Fibroblast of pulmonary artery (primary cell): ENCODE measurements around the gene THAP10.

Experiments used
- DNase-seq: peaks from one replicate; pipeline ENCODE4 v3.0.0-alpha.2; 2010; ENCODE audit warnings: low read depth
- H3K4me3 ChIP-seq: replicated peaks from 2 replicates; pipeline ENCODE4 v1.5.1; 2011; ENCODE audit warnings: low read depth, mild to moderate bottlenecking, control low read depth, low read length, moderate library complexity
- TF ChIP-seq, protein P1 (sequence below): IDR thresholded peaks from 2 replicates; pipeline ENCODE4 v1.5.1; 2011; ENCODE audit warnings: mild to moderate bottlenecking, control low read depth, low read length, inconsistent platforms; ENCODE audit errors: missing control alignments

The THAP10 gene

DNA sequence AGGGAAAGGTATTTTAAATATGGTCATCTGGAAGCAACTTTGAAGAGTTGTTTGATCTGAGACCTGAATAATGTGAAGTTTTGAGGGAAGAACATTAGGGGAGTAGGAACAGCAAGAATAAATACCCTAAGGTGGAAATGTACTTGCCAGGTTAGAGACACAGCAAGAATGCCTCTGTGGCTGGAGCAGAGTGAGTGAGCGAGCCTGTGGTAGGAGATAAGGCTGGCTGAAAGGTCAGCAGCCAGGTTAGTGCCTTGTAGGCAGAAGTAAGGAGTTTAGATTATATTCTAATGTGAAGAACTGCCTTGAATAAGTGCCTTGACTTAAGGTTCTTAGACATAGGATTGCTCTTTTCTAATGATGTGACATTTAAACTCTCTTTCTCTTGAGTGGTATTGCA is 18.7 kb upstream of the THAP10 start:
- H3K4me3 ChIP-seq: no peak overlapping the region
- no peak for DNase-seq
- TF ChIP-seq, protein P1, sequence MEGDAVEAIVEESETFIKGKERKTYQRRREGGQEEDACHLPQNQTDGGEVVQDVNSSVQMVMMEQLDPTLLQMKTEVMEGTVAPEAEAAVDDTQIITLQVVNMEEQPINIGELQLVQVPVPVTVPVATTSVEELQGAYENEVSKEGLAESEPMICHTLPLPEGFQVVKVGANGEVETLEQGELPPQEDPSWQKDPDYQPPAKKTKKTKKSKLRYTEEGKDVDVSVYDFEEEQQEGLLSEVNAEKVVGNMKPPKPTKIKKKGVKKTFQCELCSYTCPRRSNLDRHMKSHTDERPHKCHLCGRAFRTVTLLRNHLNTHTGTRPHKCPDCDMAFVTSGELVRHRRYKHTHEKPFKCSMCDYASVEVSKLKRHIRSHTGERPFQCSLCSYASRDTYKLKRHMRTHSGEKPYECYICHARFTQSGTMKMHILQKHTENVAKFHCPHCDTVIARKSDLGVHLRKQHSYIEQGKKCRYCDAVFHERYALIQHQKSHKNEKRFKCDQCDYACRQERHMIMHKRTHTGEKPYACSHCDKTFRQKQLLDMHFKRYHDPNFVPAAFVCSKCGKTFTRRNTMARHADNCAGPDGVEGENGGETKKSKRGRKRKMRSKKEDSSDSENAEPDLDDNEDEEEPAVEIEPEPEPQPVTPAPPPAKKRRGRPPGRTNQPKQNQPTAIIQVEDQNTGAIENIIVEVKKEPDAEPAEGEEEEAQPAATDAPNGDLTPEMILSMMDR: no peak

DNA sequence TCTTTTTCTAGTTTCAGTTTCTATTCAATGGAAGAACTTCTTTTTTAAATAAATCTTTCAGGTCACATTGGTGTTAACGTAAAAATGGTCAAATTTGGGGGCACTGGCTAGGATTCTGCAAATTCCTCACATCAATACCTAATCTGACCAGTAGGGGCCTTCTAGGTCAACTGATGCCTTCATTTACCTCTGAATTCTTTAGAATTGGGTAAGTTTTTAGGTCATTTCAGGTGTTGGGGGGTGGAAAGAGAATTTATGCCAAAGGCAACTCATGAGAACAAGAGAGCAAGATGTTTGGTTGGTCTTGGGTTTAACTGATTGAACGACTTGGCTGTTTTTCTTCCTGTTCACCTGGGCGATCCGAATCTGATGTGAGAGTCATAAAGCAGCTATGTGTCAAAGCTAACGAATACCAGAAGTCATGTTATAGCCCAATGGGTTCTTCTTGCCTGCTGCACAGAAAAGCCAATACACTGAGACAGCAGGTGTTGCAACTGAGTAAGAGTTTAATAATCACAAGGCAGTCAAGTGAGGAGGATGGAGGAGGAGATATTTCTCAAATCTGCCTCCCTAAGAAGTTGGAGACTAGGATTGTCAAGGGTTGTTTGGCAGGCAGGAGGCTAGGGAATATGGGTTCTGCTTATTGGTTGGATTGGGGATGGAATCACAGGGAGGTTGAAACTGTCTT is 15.7 kb upstream of the THAP10 start:
- no peak for DNase-seq
- TF ChIP-seq, protein P1: peak; percentile 21

DNA sequence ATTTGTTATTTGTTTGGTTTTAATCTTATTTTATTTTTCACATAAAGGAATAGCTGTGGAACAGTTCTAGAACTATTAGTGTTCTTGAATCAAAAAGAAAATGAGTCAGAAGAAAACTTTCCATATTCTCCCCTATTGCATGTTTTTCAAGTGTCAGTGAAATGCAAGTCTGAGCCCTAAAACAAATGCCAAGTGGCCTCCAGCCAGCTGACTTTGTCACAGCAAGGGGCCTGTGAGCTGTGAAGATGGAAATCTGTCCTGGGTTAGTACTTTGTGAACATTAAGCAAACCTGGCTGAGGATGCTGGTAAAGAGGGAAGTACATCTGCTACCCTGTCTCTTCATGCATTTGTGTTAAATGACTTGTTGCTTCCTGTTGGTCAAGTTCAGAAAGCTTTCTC is 14.6 kb upstream of the THAP10 start:
- H3K4me3 ChIP-seq: no peak overlapping the region
- TF ChIP-seq, protein P1: no peak
- peak; percentile 58 for DNase-seq

More for the DNA sequence above, 15.7 kb upstream of the THAP10 start:
- no peak overlapping the region for H3K4me3 ChIP-seq

DNA sequence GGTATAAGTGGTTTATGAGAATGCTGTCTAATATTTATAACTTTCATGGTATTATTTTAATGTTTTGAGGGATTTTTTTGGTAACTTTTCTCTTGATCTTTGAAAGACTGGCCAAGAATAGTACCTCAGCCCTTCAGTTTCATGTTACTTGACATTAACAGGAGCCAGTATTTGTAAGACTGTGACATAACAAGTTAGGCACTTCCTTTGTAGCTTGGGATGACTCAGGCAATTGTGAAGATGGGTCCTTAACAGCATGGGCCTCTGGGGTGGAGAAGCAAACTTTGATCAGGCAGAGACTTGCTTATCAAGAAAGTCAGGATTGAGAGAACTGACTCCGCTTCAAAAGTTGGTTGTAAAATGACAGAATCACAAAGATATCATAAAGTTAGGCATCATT is 9.9 kb upstream of the THAP10 start:
- DNase-seq: peak; percentile 88
- H3K4me3 ChIP-seq: no peak overlapping the region
- TF ChIP-seq, protein P1: no peak

DNA sequence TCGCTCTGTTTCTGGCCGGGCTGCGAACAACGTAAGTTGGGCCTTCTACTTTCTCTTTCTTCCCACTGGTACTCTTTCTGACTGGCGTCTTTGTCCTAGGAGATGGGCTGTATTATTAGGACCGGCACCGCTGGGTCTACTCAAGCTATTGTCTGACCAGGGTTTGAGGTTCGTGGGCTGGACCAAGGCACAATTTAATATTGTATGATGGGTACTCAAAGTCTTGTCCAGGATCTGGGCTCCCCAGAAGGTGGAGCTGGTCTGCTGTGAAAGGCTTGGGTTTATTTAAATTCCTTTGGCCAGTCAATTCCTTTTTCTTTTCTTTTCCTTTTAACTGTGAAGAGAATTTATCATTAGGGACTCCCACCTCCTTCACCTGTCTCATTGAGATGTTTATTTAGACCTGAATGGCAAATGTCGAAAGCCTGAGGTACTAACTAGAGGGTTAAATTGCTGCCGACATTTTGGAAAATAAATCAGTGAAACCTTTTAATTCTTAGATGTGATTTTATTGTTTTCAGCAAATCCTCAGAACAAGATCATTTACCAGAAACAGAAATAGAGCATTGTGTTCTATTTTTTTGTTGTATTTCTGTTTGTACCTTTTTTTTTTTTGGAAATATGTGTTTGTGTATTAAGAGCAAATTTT is 803 bp upstream of the THAP10 start:
- peak; percentile 84 for DNase-seq
- H3K4me3 ChIP-seq: peak overlapping the region; percentile 66
- TF ChIP-seq, protein P1: peak; percentile 74

DNA sequence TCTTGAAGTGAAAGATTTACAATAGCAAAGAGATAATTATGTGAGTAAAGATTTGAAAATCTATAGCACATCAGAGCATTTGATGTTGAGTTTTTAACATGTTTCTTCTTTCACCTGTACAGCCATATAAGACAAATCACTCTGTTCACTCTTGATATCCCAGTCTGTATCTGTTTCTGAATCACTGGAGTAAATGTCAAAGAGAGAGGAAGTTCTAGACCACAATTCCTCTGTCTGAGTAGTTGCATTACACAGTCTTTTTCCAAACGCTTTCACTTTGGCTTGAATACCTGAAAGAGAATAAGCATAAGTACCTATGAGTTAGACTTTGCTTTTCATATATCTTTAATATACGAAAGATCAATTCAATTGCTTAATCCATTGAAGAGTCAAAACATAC is 9.9 kb downstream of the THAP10 start:
- TF ChIP-seq, protein P1: no peak
- no peak overlapping the region for H3K4me3 ChIP-seq
- DNase-seq: no peak
